Fibroblast of skin of right quadriceps (primary cell): Measurements from ENCODE around the gene CHCHD3.

Source experiments
- DNase-seq: peaks from one replicate; pipeline ENCODE4 v3.0.0-alpha.2; 2013

Gene CHCHD3

DNA sequence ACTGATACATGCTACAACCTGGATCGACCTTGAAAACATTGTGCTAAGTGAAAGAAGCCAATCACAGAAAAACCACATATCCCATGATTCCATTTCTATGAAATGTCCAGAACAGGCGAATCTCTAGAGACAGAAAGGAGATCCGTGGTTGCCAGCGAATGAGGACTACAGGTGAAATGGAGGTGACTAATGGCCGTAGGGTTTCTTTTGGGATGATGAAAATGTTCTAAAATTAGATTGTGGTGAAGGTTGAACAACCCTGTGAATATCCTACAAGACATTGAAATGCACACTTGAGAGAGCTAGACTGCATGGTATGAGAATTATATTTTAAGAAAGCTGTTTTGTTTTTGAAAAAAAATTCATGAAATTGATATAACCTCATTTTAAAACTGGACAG is 317.1 kb downstream of the CHCHD3 start:
- no peak for DNase-seq

DNA sequence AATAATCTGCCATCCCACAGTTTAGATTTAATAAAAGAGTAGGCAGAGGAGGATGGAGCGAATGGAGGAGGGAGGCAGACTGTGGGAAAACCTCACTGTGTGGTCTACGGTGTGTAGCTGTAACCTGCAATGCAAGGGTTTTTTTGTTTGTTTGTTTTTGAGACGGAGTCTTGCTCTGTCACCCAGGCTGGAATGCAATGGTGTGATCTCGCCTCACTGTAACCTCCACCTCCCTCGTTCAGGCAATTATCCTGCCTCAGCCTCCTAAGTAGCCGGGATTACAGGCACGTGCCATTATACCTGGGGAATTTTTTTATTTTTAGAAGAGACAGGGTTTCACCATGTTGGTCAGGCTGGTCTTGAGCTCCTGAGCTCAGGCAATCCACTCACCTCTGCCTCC is 321.0 kb downstream of the CHCHD3 start:
- DNase-seq, result no peak

DNA sequence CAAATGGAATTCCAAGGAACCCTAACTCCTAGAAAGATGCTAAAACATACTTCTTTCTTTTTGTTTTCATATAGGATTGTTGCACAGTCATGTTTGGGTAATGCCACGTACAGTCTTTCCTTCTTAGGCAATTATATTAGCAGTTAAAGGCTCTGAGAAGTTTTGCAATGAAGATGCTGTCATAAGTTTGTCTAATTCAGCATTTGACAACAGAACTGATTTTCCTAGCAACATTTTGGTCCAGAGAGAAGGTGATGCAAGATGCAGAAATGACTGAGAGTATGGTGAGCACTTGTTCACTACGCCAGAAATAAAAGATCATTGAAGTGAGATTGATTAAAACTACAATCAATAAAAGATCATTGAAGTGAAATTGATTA is 321.7 kb downstream of the CHCHD3 start:
- DNase-seq, result peak; percentile 27

DNA sequence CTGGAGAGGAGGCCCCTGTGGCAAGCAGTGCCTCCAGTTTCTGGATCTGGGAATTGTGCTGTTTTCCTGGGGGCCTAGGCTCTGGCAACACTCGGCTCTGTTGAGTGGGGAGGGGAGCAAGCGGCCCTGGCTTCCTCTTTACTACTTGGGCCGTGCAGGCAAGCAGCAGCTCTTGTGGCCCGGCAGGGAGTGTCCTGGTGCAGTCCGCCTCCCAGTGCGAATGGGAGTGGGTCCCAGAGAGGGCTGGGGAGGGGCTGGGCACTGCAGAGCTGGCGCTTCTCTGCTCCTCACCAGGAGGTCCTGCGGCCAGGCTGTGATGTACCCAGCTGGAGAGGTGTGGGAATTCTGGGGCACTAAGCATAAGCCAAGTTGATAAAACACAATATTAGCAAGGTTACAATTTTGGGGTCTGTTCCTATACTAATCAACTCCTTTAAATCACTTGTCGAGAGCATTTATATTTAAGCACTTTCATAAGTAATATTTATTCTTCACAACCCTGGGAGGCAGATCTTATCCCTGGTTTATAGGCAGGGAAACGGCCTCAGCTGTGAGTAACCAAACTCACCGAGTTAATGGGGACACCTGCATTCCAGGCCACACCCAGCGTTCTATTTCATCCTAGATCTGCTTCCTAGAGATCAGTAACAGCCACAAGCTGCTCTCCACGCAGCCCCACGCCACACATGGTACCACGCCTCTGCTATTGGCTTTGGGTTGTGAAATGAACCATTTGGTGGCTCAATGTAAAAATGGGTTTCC is 322.2 kb downstream of the CHCHD3 start:
- no peak for DNase-seq

DNA sequence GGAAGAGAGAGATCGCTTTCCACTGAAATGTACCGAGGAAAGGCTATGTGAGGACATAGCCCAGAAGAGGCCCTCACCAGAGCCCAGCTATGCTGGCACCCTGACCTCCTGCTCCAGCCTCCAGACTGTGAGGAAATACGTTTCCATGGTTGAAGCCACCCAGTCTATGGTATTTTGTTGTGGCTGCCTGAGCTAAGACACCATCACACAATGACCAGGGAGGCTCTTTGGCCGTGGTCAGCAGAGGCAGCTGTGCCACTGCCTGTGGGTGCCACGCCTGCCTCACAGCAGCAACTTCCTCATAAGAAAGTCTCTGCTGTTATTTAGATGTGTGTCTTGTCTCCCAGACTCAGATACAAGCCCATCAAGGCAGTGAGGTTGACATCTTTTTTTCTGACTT is 322.9 kb downstream of the CHCHD3 start:
- DNase-seq, result no peak

DNA sequence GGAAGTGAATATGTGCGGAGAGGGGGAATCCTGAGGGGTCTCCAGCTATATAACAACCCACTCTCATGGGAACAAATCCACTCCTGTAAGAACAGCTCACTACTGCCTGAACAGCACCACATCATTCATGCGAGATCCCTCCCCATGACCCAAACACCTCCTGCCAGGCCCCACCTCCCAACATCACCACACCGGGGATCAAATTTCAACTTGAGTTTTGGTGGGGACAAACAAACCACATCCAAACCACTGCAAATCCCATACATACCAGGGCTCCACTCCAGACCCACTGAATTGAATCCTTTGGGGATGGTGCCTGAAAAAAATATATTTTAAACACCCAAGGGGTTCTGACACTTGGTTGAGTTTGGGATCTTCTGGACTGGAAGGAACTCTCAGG is 324.1 kb downstream of the CHCHD3 start:
- DNase-seq, result peak; percentile 61

DNA sequence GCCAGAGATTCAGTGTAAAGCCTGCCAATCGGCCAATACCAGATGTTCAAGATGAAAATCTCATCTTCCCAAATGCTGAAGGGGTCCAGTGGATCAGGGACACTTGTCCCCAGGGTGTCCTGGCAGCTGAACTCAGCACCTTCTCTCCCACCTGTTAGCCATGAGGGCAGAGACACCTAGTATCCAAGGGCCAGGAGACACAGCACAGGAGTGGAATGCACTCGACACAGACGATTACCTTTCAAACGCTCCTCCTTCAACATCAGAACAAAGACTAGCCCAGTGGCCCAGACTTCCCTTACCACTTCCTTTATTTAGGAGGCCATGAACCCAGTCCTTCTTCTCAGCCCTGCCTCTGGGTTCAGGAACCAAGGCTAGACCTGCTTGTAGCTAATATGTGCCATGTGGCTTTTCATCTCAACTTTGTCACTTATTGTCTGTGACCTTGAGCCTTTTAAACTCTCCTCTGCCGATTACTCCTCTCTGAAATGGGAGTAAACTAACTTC is 325.4 kb downstream of the CHCHD3 start:
- DNase-seq, result no peak

DNA sequence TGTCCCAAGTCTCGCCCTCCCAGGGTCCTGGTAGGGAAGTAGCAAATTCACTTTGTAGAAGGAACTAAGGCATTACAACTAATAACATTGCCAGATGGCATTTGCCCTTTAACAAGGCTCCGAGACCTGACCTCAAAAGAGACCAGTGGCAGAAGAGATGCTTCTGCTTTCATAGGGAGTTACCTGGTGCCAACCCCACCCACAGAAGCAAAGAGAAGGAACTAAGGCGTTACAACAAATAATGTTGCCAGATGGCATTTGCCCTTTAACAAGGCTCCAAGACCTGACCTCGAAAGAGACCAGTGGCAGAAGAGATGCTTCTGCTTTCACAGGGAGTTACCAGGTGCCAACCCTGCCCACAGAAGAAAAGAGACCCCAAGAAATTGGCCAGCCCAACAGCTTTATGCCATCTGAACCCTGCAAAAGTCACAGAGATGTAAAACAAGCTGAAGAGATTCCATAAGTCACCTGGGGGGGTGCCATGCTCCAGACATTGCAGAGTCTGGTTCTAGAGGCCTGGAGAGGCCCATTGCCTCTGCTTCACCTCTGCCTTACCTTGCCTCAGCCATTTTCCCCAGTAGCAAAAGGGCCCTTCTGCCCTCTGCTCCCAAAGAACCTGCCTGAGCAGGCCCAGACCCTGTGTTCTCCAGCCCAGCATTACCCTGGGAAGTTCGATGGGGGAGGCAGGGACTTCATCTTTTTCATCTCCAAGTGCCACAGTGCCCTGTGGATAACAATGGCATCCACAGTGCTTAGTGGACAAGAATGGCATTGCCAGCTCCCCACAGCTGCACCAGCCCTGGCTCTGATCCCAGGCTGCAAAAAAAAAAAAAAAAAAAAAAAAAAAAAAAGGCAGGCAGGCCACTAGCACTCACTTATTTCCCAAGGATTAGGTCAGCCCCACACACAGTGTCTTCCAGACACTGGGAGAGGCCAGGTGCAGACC is 326.1 kb downstream of the CHCHD3 start:
- DNase-seq, result no peak

DNA sequence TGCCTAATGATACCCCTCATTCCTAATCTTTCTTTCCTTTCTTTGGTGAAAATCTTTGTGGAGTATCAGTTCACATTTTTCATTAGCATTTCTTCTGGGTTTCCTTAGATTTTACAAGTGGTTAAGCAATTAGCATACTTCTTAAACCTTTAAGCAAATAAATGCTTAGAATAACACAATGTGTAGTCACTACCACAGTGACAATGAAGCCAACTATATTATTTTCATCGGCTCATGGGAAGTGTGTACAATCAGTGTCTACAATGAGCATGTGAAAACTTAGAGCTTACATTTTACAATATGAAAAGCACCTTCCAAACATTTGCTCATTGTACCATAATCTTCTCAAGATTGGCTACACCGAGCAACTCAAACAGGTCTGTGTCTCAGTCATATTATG is 329.5 kb downstream of the CHCHD3 start:
- peak; percentile 61 for DNase-seq

DNA sequence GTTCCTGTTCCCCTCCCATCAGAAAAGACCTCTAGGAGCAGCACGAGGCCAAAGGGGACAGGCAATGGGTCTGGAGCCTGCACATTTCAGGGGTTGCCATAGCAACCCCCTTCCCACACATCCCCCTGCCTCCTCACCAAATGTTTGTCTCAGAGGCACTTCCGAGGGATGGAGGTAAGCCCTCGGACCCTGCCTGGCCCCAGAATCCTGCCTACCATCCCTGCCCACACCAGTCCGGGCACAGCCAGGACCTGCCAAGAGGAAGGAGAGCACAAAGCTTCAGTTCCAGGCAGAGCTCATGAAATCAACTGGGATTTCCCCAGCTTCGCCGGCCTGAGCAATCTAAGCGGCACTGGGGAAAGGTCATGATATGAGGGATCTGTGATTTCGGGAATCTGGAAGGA is 330.6 kb downstream of the CHCHD3 start:
- DNase-seq, result no peak

DNA sequence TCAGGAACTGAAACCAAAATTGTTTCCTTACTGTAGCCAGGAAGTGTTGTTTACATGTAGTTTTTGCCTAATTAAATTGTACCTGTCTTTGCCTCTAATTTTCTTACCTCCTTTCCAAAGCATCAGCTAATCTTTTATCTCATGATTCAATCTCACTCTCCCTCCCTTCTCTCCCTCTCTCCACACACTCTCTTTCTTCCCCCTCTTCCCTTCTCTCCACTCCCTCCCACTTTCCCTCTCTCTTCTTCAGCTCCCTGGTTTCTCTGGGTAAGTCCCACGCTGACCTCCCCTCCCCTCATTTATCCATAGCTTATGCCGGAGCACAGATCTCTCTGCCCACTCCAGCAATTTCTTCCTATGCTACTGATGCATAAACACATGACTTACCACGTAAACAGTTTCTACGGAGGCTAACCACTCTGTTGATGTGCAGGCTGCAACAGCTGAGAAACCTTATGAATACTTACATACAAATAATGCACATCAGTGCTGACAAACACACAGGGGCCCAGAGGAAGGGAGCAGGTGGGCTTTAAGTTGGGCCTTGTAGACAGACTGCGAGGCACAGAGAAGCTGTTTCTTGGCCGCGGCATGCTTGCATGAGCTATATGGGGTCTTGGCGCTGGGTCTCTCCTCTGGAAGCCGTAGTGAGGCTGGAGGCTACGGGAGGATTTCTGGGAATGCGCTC is 331.2 kb downstream of the CHCHD3 start:
- no peak for DNase-seq

DNA sequence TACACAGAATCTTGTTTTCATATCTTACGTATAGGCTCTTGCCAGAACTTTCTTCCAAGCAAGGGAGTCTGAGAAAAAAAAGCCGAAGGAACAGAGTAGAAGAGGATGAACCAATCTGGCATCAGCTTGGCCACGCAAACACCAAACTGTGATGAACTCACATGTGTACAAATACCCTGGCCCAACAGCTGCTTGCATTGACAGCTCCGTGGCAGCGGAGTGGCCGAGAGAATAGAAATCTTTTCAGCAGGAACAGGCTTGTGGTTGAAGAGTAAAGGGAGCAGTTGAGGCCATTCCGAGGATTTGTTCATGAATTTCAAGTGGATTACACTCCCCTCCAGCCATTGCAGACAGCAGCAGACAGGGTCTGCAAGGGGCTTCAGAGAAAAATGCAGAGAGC is 331.8 kb downstream of the CHCHD3 start:
- DNase-seq, result no peak

DNA sequence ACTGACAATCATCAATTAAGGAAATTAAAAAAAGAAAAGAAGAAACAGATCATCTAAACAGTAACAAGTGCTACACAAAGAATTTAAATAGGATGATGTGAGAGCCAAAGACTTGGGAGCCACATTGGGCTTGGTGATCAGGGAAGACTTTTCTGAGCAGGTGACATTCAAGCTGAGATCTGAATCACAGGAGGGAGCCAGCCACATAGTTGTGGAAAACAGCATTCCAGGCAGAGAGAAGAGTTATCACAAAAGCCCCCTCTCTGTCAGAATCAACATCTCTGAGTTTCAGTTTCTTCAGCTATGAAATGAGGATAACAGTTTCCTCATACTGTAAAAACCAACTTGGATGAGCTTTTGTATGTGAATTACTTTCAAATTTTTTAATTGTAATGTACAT is 336.4 kb downstream of the CHCHD3 start:
- DNase-seq, result no peak

DNA sequence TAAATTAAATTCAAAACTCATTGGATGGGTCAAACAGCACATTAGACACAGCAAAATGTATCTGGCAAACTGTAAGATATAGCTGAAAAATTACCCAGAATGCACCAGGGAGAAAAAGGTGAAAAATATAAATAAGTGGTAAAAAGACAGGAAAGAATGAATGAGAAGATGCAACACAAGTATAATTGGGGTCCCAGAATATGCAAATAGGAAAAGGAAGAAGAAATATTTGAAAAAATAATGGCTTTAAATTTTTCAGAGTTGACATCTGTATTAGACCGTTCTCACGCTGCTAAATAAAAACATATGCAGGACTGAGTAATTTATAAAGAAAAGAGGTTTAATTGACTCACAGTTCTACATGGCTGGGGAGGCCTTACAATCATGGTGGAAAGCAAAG is 337.9 kb downstream of the CHCHD3 start:
- DNase-seq, result no peak

DNA sequence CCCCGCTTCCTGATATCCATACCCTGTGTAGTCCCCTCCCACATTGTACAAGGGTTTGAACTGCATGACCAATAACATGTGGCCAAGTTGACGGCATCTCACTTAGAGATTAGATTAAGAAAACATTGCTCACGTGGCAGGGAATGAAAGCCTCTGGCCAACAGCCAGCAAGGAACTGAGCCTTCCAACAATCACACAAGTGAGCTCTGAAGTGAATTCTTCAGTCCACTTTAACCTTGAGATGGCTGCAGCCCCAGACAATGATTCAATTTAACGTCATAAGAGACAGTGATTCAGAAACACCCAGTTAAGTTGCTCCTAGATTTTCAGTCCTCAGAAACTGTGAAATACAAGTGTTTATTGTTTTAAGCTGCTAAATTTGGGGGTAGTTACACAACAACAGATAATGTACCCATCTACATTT is 339.7 kb downstream of the CHCHD3 start:
- peak; percentile 89 for DNase-seq

DNA sequence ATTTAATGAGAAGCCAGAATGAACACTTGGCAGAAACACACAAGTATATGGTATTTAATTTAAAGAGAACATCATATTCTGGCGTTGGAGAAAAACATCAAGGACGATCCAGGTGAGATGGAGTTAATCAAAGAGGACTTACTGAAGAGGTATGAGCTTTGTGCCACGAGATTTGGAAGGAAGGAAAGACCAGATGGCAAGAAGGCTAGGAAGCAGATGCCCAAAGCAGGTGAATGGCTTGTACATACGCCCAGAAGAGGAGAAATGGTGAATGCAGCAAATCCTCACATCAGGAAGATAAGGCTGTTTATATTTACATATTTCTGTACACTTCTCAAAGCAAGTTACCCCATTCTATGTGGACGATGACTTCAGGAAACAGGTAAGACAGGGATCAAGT is 341.7 kb downstream of the CHCHD3 start:
- DNase-seq, result no peak

DNA sequence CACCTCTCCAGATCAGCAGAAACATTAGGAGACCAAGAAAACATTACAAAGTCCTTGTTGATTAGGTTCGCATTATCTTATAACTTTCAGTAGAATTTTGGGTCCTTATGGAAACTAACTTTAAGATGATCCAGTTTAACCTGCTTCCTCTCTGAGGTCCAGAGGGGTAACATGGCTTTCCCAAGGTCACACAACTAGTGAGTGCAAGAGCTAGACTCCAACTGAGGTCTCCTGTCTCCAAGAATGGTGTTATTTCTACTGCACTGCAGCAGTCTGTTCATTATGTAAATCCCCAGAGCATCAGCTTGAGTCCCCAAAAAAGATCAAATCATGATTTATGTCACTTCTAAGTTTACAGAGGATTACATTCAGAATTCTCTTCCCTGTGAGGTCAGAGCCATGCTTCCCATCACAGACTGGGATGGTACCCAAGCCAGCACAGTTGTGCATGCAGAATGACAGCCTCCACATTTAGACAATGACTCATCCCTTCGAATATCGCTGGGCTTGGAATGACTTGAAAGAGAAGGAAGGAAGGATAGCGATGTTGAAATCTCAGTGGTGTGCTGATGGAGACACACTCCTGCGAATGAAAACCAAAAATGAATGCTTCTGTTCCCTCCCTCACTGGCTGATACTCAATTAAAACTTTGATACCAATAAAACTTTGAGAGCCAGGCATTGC is 342.5 kb downstream of the CHCHD3 start:
- peak; percentile 98 for DNase-seq

DNA sequence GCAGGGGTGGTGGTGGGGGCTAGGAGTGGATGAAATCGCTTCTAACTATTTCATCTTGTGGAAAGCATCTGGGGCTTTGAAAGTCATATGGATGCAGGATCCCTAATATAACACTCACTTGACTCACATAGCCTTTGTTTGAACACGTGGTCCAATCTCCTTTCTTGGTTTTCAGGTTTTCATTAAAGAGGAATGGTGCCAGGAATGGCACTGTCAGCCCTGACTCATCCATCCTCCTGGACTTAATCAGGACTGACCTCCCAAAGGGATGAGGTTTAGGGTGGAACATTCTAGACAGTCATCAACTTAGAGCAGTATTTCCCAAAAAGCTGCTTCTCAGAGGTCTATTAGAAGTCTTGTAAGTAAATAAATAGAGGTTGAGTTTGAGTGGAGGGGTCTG is 343.6 kb downstream of the CHCHD3 start:
- peak; percentile 98 for DNase-seq

DNA sequence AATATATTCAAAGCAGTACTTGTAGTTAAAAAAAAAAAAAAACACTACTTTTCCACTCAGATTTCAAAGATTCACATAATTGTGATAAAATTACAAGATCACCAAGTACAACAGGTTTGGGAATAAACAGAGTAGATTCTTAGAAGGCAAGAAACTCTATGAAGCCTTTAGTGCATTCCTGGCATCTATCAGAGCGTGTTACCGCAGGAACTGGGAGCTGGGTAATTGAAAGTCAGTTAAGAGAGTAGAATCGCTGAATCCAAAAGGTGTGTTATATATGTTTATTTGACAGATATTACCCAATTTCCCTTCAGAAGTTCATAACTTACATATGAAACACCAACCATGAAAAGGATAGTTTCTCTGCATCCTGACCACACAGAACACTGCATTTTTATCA is 346.4 kb downstream of the CHCHD3 start:
- no peak for DNase-seq
